ENCODE data around the gene ALKBH6. TPM values are rescaled to one million over a fixed set of nuclear protein-coding genes. Genes with fewer than 3 reads are reported as not detected.

The ALKBH6 gene
- total and polyA plus RNA-seq, 9 of the 15 experiments (the other 6 are each of a cell fraction or from before 2014, with no cell fraction given), result 0.67 to 62.0 (median 34.5) TPM

- TF ChIP-seq HNRNPLL (IDR thresholded peaks at IDR 0.05; ENCODE audit: low read depth, low read length, poor library complexity, severe bottlenecking) (peak; percentile 52), HDGF (IDR thresholded peaks at IDR 0.05) (no peak), DDX20 (tag; IDR thresholded peaks at IDR 0.05; ENCODE audit: low read depth) (no peak), KHSRP (IDR thresholded peaks at IDR 0.05) (no peak), ZNF75A (CRISPR knock-in tag; IDR thresholded peaks at IDR 0.05) (no peak), GTF2F1 (IDR thresholded peaks at IDR 0.05; ENCODE audit: low read depth, low read length) (no peak), RBFOX2 (IDR thresholded peaks at IDR 0.05; ENCODE audit: low read depth, low read length) (no peak), CGGBP1 (CRISPR knock-in tag; IDR thresholded peaks at IDR 0.05) (no peak), CREB1 (IDR thresholded peaks at IDR 0.05) (peak; percentile 82), CREB1 (CRISPR knock-in tag; IDR thresholded peaks at IDR 0.05) (peak; percentile 90), FIP1L1 (IDR thresholded peaks at IDR 0.05; ENCODE audit: low read depth, low read length, poor library complexity, severe bottlenecking) (peak; percentile 41), SP1 (CRISPR knock-in tag; IDR thresholded peaks at IDR 0.05) (peak; percentile 95), EWSR1 (IDR thresholded peaks at IDR 0.05; ENCODE audit: borderline replicate concordance, low read depth, partially characterized antibody) (no peak), POLR3G (IDR thresholded peaks at IDR 0.05; ENCODE audit: extremely low read depth, insufficient read length, insufficient replicate concordance) (no peak), ZNF408 (CRISPR knock-in tag; IDR thresholded peaks at IDR 0.05; ENCODE audit: low read depth) (no peak), TFAM (CRISPR knock-in tag; conservative IDR thresholded peaks at IDR 0.05) (no peak), SRF (CRISPR knock-in tag; IDR thresholded peaks at IDR 0.05) (no peak; a peak in 2 of 4 replicates), TFE3 (CRISPR knock-in tag; IDR thresholded peaks at IDR 0.05) (peak; percentile 100), ETS2 (tag; IDR thresholded peaks at IDR 0.05; ENCODE audit: borderline replicate concordance, poor library complexity, severe bottlenecking) (no peak), SRSF7 (optimal IDR thresholded peaks at IDR 0.05; ENCODE audit: low read depth, low read length) (no peak), CREB3L1 (IDR thresholded peaks at IDR 0.05; ENCODE audit: borderline replicate concordance, low read depth) (peak; percentile 53), SMAD4 (CRISPR knock-in tag; conservative IDR thresholded peaks at IDR 0.05) (peak; percentile 92), ZC3H4 (CRISPR knock-in tag; IDR thresholded peaks at IDR 0.05; ENCODE audit: borderline replicate concordance) (no peak), PHF20 (IDR thresholded peaks at IDR 0.05; ENCODE audit: partially characterized antibody) (peak; percentile 72), NR2F6 (CRISPR knock-in tag; IDR thresholded peaks at IDR 0.05) (no peak)
Observed at GRCh38 chr19:36054119-36054732, 40.2 kb upstream of the ALKBH6 start, which contains the start of gene THAP8 (continued).

Measured in K562 (cell line).